Iris pigment epithelial cell (primary cell): ENCODE measurements around the gene DPM2.

ENCODE experiments used
- DNase-seq: peaks from one replicate; pipeline ENCODE4 v3.0.0-alpha.2; 2011; ENCODE audit warnings: low read depth

DPM2 gene

GRCh38 chr9:127973169-127974000 is 35.7 kb upstream of the DPM2 start:
- no peak for DNase-seq

- no peak for DNase-seq
Observed at GRCh38 chr9:127972236-127972871, 34.7 kb upstream of the DPM2 start.

- DNase-seq = no peak
Observed at GRCh38 chr9:127971357-127972235, 33.9 kb upstream of the DPM2 start.

GRCh38 chr9:127970401-127971313 is 33.0 kb upstream of the DPM2 start:
- DNase-seq = no peak

GRCh38 chr9:127968700-127969383 is 31.2 kb upstream of the DPM2 start:
- DNase-seq = peak; percentile 90

- DNase-seq = peak; percentile 47
Observed at GRCh38 chr9:127968042-127968441, 30.4 kb upstream of the DPM2 start.

- no peak for DNase-seq
Observed at GRCh38 chr9:127967151-127967809, 29.6 kb upstream of the DPM2 start.

GRCh38 chr9:127966416-127967150 is 28.9 kb upstream of the DPM2 start:
- DNase-seq = no peak

- DNase-seq = no peak
Observed at GRCh38 chr9:127965953-127966352, 28.3 kb upstream of the DPM2 start.

- DNase-seq = no peak
Observed at GRCh38 chr9:127963359-127964064, 25.9 kb upstream of the DPM2 start.

- no peak for DNase-seq
Observed at GRCh38 chr9:127963041-127963358, 25.3 kb upstream of the DPM2 start.

- DNase-seq = no peak
Observed at GRCh38 chr9:127962278-127962677, 24.6 kb upstream of the DPM2 start.

GRCh38 chr9:127961613-127962155 is 24.0 kb upstream of the DPM2 start:
- no peak for DNase-seq

GRCh38 chr9:127961155-127961490 is 23.5 kb upstream of the DPM2 start:
- no peak for DNase-seq

- no peak for DNase-seq
Observed at GRCh38 chr9:127960410-127961154, 22.9 kb upstream of the DPM2 start.

GRCh38 chr9:127959841-127960409 is 22.3 kb upstream of the DPM2 start:
- DNase-seq = no peak

GRCh38 chr9:127959398-127959797 is 21.7 kb upstream of the DPM2 start:
- DNase-seq = no peak

- no peak for DNase-seq
Observed at GRCh38 chr9:127958728-127959127, 21.1 kb upstream of the DPM2 start.
